Stimulated activated CD4-positive, alpha-beta T cell treated with anti-CD3 and anti-CD28 coated beads, Interleukin-15, amount 100 ng/mL, for 1 hour (primary cell): ENCODE results near the gene ECE2.

Experiments used
- DNase-seq, 2 donors: peaks; one replicate each; pipeline ENCODE4 v3.0.0-alpha.2; 2020; ENCODE audit warnings: low read depth in 1 of 2, low spot score in 1 of 2

Gene ECE2

DNA sequence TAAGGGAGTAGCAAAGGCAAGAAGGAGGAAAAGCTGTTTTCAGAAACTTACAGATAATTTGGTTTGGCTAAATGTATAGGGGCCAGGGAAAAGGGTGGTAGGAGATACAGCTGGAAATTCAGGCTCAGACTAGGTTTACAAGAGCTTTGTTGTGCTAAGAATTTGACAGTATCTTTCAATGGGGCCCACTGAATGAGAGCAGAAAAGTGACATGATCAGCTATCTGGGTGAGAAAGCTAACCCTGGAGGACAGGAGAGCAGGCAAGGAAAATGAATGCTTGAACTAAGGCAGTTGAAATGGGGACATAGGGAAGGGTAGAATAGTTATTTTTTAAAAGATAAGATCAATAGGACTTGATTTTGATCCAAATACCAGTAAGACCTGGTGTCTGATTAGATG lies 35.8 kb downstream of the ECE2 start:
- no peak for DNase-seq

DNA sequence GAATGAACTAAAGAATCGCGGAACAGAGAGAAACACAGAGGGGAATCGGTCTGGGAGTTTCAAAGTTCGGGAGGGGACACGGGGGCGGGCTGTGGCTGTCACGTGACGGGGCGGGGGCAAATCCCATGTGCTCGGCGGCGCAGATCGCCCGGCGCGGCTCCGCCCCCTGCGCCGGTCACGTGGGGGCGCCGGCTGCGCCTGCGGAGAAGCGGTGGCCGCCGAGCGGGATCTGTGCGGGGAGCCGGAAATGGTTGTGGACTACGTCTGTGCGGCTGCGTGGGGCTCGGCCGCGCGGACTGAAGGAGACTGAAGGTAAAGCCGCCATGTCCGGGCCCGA lies 38.5 kb downstream of the ECE2 start, which contains the start of gene EIF4G1:
Gene EIF4G1, plus strand, starts transcription at position 244 of the 337 bp plus-strand sequence. CDS start 1,191 bp downstream, outside the sequence.
- peak; percentile 83 to 90 for DNase-seq

DNA sequence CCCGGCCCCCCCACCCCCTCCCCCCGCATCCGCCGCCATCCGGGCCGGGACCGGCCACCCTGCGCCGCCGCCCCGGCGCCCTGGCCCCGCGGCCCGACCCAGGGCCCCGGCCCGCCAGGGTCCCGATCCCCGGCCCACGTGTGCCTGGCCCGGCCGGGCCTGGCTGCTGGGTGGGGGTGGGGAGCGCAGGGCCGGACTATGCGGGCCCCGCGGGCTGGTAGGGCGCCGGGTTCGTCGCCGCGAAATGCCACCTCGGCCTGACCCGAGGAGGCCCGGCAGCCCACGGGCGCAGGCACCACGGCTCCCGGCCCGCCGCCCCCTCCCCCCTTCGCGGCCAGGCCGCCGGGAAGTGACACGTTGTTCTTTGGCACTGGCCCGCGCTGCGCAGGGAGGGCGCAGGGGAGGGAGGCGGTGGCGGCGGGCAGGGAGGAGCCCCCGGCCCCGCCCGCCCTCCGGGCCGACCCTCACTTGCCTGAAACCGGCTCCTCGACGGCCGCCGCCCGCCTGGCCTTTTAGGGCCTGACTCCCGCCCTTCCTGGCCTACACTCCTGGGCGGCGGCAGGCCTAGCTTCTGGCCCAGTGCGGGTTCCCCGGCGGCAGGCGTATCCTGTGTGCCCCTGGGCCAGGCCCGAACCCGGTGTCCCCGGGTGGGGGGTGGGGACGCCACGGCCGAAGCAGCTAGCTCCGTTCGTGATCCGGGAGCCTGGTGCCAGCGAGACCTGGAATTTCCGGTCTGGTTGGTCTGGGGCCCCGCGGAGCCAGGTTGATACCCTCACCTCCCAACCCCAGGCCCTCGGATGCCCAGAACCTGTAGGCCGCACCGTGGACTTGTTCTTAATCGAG lies 39.1 kb downstream of the ECE2 start:
- peak; percentile 36 to 53 for DNase-seq

DNA sequence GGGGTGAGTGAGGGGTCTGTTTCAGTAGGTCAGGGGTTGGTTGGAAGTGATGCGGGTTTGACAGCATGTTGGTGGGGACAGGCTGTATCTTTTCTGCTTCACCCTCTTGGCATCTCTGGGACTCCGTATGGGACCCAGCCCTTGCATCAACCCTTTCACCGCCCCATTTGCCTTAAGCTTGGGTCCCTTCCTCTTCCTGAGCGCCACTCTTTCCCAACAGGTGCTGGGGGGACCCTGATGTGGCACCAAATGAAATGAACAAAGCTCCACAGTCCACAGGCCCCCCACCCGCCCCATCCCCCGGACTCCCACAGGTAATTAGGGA lies 39.7 kb downstream of the ECE2 start:
- no peak for DNase-seq

DNA sequence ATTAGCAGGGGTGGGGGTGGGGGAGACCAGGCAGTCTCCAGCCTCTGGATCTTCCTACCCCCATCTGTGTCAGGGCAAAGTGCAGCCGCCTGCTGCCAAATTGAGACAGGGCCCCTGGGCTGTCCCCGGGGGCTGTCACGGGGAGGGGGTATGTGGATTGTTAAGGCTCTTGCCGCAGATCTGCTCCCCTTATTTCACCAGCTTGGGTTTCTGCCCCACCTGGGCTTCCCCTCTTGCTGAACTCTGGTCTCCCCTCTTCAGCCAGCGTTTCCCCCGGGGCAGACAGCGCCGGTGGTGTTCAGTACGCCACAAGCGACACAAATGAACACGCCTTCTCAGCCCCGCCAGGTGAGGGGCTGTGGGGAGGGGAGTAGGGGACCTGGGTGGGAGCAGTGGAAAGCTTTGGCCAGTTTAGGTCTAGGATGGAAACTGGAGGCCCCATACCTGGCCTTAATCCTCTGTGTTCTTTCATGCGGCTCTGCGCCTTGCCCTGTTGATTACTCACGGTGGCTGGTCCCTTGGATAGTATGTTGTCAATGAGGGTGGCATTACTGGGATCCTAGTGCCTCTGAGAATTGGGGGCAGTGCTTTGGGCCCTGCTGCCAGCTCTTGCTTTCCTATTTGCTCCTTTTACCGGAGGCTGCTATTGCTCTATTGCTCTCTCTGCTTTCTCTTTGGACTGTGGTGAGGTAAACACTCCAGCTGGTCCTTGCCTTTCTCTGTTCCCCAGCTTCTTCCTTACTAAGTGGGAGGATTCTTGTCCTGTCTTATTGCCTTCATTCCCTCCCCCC lies 40.2 kb downstream of the ECE2 start:
- no peak for DNase-seq

DNA sequence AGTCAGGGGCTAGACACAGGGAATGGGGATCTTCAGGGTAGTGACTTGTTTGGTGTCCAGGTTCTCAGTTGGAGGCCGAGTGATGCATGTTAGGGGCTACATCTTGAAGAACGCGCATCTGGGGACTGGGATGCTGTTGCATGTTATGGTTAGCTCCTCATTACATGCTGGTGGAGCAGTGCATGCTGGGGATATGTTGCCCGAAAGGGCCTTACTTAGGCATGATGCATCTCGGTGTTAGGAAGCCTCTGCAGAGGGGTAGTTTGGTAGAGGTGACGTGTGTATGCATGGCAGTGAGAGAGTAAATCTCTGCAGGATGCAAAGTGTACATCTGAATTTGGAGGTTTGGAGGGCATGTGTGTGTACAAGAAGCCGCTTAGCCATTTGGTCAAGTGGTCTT lies 41.0 kb downstream of the ECE2 start:
- DNase-seq = no peak

DNA sequence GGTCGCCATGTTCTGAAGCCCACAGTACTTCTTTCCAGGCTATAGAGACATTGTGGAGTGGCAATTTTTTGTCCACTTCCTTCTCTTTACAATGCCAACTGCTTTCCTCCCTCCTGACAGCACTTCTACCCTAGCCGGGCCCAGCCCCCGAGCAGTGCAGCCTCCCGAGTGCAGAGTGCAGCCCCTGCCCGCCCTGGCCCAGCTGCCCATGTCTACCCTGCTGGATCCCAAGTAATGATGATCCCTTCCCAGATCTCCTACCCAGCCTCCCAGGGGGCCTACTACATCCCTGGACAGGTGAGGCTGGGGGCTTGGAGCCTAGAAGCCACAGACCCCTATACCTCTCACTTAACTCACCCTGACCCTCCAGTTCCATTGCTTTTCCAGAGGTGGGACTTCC lies 41.4 kb downstream of the ECE2 start:
- DNase-seq = no peak

DNA sequence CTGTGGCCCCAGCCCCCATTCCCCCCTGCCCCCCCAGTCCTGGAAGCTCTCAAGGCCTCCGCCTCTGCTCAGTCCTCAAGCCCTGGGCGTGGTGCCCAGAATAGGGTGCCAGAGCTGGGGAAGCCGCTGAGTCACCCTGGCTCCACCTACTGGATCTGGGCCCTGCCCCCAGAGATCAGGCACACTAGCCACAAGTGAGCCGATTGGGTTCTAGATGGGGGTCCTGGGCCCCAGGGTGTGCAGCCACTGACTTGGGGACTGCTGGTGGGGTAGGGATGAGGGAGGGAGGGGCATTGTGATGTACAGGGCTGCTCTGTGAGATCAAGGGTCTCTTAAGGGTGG lies 44.3 kb downstream of the ECE2 start:
- DNase-seq = no peak

DNA sequence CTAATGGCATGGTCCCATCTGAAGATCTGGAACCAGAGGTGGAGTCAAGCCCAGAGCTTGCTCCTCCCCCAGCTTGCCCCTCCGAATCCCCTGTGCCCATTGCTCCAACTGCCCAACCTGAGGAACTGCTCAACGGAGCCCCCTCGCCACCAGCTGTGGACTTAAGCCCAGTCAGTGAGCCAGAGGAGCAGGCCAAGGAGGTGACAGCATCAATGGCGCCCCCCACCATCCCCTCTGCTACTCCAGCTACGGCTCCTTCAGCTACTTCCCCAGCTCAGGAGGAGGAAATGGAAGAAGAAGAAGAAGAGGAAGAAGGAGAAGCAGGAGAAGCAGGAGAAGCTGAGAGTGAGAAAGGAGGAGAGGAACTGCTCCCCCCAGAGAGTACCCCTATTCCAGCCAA lies 45.8 kb downstream of the ECE2 start:
- no peak for DNase-seq

DNA sequence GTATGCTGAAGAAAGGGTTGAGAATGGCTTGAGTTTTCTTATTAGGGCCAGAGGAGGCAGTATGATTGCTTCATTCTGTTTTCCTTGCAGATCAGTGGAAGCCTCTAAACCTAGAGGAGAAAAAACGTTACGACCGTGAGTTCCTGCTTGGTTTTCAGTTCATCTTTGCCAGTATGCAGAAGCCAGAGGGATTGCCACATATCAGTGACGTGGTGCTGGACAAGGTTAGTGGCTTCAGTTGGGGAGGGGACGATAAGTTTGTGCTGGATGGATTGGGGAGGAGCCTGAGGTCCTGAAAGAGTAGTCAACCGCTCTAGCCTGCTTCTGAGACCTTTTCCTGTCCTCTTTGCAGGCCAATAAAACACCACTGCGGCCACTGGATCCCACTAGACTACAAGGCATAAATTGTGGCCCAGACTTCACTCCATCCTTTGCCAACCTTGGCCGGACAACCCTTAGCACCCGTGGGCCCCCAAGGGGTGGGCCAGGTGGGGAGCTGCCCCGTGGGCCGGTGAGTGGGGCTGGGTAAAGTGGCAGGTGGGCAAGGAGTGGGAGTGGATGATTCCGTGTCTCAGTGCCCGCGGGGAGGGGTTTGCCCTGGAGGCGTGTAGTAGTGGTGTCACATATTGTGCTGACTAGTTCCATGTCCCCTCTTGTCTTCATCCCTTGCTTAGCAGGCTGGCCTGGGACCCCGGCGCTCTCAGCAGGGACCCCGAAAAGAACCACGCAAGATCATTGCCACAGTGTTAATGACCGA lies 47.1 kb downstream of the ECE2 start:
- no peak for DNase-seq

DNA sequence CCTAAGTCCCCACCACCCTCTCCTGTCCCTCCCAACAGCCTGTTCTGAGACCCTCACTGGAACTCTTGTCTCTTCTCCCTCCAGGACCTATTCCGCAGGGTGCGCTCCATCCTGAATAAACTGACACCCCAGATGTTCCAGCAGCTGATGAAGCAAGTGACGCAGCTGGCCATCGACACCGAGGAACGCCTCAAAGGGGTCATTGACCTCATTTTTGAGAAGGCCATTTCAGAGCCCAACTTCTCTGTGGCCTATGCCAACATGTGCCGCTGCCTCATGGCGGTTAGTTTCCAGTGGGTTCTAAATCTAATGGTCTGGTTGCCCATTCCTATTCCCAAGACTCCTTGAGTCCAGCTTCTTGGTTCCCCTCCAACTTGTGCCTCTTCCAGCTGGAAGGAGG lies 47.9 kb downstream of the ECE2 start:
- DNase-seq = no peak

DNA sequence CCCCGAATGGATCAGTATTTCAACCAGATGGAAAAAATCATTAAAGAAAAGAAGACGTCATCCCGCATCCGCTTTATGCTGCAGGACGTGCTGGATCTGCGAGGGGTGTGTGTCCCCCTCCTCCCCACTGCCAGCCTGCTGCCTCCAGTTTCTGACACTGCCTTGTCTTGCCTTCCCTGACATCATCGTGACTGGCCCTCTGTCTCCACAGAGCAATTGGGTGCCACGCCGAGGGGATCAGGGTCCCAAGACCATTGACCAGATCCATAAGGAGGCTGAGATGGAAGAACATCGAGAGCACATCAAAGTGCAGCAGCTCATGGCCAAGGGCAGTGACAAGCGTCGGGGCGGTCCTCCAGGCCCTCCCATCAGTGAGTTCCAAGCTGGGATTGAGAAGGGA lies 49.4 kb downstream of the ECE2 start:
- DNase-seq = no peak

DNA sequence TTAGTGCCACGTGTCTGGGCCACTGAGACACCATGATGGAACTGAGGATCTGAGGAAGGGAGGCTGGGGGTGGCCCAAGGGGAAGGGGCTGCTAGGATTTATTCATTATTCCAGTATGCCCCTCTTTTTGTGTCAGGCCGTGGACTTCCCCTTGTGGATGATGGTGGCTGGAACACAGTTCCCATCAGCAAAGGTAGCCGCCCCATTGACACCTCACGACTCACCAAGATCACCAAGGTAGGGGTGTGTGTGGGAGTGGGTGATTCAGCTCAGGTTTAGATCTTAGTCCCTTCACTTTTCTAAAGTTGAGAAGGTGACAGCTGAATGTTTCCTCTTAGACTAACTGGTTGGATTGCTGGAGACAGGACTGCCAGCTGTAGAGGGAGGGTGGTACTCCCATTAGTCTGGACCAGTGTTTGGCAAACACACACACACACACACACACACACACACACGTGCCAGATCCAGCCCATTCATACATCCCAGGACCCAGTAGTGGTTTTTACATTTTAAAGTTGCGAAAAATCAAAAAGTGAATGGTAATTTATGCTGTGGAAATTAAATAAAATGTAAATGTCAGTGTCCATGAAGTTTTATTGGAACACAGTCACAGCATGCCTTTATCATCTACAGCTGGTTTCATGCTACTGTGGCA lies 50.0 kb downstream of the ECE2 start:
- no peak for DNase-seq

DNA sequence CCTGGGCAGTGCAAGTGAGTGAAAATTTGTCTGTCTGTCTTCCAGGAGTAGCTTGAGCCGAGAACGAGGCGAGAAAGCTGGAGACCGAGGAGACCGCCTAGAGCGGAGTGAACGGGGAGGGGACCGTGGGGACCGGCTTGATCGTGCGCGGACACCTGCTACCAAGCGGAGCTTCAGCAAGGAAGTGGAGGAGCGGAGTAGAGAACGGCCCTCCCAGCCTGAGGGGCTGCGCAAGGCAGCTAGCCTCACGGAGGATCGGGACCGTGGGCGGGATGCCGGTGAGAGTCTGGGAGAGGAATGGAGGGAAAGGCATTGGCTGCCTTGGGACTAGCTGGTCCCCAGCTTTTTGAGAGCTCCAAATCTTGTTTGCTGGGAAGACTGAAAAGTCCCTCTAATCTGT lies 51.3 kb downstream of the ECE2 start:
- DNase-seq = no peak

DNA sequence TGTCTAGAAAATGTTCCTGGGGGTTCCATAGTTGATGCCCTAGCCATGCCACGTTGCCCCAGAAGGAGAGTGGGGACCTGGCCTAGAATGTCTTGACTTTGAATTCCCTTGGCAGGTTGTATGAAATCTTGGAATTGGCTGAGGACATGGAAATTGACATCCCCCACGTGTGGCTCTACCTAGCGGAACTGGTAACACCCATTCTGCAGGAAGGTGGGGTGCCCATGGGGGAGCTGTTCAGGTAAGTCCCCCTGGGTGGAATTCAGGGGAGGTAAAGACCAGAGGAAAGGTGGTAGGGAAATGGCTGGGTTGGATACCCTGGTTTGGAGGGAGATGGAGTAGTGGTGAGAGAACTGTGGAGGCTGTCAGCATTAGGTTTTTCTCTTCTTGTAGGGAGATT lies 52.7 kb downstream of the ECE2 start:
- DNase-seq = no peak

DNA sequence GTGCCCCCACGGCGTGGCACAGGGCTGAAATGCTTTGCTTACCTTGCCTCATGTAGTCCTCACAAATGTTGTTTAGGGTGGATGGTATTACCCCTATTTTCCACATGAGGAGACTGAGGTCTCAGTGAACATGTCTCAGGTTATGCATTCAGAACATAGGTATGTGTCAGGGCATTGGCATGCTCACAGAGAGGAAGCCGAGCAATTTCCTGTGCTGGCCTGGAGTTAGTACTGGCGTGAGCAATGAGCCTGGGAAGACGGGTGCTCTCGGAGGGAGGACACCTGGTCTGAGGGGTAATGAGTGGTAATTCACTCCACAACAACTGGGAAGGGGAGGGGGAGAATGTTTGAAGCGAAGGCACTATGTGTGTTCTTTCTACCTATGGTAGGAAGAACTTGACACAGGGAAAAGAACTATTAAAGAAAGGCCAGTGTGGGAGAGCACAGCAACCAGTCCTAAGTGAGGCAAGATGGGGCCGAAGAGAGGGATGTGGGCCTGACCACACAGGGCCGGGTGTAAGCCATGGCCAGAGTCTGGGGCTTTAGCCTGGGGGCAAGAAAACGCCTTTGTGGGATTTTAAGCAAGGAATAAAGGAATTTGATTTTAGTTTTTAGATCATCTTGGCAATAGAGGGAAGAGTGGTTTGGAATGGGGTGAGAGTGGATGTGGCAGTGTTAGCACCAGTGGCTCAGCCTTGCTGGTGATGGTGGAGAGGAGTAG lies 56.7 kb downstream of the ECE2 start:
- DNase-seq = no peak

DNA sequence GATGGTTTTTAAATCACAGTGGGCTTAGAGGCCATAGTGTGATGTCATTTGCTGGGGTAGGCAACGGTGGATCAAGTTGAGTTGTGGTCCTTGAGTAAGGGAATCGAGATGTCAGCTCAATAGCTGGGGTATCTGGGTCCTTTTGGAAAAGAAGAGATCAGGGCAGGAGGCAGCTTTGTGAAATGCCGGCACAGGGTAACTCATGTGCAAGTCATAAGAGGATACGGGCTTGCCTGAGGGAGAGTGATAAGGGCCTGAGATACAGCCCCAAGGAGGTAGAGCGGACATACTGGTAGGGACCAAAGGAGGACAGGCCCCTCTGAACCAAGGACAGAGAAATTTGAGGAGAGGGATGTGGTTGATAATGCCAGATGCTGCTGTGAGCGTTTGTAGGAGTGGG lies 57.4 kb downstream of the ECE2 start:
- DNase-seq = no peak

DNA sequence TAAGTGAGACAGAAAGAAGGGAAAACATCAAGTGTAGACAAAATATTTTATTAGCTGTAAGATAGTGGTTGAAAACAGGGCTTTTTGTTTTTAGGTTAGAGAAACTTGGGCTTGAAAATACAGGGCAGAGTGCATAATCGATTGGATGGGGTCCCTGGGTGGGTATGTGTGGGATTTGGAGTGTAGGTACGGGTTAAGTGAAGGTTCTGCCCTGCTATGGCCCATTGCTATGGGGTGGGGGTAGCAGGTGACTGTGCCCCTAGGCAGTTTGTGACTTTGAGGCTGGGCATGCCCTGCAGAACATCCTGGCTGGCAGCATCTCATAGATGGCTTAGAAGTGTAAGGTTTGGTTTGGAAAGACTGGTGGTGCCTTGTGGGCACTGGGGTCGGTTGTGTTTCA lies 57.9 kb downstream of the ECE2 start:
- no peak for DNase-seq

DNA sequence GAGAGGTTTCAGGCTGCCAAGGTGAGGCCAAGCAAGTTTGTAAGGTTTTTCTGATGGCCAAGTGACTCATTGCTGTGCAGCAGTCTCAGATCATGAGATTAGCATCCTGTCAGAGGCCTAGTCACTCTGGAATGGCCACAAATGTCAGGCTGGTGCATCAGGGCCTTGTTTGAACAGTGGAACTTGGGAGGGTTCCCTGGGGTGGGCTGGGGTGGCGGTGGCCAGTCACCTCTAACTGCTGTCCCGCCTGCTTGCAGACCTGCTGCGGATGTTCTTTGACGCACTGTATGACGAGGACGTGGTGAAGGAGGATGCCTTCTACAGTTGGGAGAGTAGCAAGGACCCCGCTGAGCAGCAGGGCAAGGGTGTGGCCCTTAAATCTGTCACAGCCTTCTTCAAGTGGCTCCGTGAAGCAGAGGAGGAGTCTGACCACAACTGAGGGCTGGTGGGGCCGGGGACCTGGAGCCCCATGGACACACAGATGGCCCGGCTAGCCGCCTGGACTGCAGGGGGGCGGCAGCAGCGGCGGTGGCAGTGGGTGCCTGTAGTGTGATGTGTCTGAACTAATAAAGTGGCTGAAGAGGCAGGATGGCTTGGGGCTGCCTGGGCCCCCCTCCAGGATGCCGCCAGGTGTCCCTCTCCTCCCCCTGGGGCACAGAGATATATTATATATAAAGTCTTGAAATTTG lies 58.8 kb downstream of the ECE2 start:
- DNase-seq = no peak

DNA sequence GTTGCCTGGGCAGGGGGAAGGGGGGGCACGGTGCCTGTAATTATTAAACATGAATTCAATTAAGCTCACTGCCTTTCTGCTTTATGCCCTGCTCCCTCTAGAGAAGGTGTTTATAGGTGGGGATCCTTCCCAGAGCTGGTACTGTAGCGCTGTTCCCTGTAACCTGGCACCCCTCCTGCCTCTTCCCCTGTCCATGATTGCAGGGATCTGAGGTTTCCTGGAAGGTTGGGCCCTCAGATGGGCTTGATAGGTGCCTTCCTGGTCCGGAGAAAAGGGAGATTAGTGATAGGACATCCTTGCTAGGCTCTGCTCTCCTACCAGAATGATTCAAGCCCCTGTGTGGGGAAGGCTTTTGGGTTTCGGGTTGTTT lies 59.5 kb downstream of the ECE2 start:
- DNase-seq = no peak
